Activated naive CD4-positive, alpha-beta T cell treated with Interleukin-2 at 50 U/mL for 16 hours (primary cell): ENCODE measurements around the gene HMX2.

Experiments
- DNase-seq: peaks from one replicate; pipeline ENCODE4 v3.0.0-alpha.2; 2020

Gene HMX2

GRCh38 chr10:123139521-123140163 is 8.3 kb upstream of the HMX2 start:
- DNase-seq = no peak

- DNase-seq = no peak
Measured at GRCh38 chr10:123140164-123140982, 7.6 kb upstream of the HMX2 start.

DNA sequence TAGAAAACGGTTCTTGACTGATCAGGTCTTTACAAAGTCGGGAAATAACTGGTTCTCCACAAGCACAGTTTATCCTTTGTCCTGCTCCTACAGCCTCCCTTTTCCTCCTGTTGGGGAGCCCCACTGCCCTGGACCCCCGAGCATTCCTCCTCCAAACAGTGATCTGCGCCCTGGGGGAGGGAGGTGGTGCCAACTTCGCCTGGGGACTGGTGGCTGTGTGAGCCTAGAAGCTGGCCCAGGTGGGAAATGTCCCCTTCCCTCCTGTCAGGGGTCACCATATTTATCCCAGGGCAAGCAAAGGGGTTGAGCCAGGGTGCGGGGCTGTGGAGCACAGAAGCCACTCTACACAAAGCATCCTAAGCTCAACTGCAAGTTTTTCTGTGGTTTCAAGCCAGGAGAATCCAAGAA is 6.9 kb upstream of the HMX2 start:
- no peak for DNase-seq

DNA sequence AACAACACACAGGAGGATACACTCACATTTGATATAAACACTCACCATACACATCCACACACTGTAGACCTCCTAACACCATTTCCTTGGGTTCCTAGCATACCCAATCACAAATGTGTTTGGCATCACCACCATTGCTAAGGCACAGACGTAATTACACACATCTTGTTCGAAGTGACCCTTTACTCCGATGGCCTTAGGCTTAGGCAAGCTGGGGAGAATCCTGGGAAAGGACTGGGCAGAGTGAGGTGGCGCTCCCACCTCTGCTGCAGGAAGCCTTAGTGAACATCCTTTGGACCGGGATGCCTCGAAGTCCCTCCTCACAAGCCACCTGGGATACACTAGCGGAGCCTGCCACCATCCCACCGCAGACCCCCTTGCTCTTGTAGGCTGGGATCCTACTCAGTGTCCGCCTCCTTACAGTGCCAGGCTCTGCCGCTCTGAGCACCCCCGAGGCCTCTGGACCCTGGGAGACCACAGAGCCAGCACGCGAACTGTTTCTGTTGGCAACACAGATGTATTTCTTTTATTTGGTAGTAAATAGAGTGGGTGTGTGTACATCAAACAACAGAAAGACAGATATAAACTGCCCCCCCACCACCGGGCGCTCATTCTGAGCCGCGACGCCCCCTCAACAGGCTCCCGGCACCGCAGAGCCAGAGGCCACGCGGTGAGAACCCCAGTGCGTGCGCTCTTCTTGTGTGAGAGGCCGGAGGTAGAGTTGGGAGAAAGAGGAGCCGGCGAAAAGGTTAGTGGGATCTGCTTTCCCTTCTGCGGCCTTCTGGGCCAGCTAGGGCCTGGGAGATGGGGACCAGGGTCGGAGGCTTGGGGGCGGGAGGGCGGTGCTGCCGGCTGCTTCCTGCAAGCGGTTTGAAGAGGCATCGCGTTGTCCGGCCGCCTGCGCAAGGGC is 5.9 kb upstream of the HMX2 start:
- no peak for DNase-seq

DNA sequence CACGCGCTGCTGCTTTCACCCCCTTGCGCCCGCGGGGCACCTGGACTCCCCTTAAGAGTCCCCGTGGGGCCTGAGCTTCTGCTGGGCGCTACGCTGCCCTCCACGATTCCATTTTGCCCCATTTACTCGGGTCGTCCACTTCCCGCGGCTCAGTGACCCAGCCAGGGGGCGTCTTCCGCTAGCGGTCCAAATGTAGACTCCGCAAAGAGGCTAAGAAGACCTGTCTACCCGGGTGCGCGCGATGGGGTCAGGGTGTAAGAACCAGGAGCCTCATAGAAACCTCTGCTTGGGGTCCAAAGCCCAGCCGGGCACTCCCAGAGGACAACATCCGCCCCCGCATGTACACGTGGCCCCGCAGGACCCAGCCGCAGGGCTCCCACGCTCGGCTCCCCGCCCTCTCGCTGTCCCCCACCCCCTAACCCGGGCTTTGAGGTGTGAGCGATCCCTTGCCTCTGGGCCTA is 5.2 kb upstream of the HMX2 start:
- no peak for DNase-seq

GRCh38 chr10:123143162-123143824 is 4.6 kb upstream of the HMX2 start:
- no peak for DNase-seq

DNA sequence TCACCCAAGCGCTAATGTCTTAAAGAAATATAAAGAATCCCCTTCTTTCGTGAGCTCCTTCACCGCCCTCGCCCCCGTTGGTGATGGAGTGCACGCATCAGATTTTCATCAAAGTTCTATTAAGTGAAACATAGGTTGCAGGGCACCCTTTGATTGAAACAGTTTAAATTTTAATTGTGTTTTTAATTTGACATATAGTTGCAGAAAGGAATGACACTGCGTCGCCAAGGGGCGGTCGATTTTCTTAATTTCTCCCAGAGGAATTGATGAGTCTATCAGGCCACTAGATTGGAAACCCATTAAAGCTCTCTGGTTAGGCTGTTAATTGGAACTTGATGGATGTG is 4.1 kb upstream of the HMX2 start:
- DNase-seq = no peak

DNA sequence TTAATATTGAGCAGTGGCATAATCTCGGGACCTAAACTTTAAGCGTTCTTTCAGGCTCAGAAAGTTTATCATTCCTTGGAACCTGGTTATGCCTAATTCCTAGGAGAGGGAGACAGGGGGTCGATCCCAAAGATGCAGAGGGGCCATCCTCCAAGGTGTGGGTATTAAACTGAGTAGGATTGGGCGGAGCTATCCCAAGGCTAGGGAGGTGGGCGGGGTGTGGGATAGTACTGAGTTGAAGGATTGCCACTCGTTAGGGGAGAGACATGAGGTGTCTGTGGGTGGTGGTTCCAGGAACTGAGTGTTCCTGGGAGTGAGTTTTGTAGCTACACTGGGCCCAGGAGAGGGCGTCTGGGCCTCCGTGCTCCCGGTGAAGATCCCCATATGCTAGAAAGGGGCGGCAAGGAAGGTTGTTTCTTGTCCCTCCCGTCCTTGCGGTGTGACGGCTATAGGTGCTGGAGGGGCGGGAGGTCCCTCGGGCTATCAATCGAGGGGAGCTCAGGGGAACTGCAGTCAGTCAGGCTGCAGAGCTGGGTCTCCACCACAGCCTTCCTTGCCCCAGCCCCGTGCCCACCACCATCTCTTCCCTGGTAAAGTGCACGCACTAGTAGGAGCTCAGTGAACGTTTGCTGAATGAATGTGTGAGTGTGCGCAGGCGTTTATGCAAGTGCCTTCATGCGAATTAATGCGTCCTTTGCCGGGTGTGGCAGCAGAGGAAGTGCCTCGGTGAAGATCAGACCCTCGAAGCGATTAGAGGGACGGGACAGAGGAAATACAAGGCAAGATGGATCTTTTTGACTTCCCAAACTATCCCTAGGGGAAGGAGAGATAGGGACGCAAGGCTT is 3.0 kb upstream of the HMX2 start:
- DNase-seq = peak; percentile 8

GRCh38 chr10:123145542-123146012 is 2.4 kb upstream of the HMX2 start:
- no peak for DNase-seq

DNA sequence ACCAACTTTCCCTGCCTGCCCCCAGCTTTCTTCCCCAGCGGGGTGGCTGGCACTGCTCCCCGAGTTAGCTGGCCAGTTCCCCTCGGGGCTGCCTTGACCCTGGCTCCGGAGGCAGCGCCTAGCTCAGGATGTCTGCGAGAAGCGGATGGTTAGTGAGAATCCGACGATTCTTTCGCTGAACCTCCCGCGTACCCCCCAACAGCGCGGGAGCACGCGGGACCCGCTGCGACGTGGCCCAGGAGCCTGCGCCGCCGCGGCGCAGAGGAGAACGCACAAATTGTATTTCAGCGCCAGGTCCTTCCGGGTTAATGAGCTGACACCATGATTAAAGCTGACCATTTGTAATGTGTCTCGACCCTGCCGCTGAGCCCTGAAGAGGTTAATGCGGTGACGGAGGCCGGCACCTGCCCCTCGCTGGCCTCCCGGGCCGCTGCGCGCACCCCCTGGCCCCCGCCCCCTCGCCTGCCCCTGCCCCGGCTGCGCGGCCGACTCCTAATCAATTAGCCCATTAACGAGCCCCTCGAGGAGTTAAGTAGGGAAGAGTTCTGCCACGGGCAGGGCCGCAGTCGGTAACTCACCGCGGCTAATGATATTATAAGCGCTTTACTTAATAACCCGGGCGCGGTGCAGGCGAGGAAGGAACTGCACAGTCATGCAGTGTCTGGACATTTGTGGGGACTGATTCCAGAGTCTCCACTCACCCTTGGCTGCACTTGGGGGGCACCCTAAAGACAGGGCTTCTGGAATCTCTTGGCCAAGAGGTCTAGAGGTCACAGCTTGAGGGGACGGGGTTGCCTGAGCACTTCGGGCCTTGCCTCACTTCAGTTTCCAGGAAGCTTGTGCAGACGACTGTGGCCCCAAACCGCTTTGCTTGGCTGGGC is 1.7 kb upstream of the HMX2 start:
- no peak for DNase-seq

- no peak for DNase-seq
Measured at GRCh38 chr10:123146894-123147634, 872 bp upstream of the HMX2 start.

GRCh38 chr10:123148414-123149161 is 652 bp downstream of the HMX2 start:
- no peak for DNase-seq

GRCh38 chr10:123149162-123149567 is 1.2 kb downstream of the HMX2 start:
- no peak for DNase-seq

DNA sequence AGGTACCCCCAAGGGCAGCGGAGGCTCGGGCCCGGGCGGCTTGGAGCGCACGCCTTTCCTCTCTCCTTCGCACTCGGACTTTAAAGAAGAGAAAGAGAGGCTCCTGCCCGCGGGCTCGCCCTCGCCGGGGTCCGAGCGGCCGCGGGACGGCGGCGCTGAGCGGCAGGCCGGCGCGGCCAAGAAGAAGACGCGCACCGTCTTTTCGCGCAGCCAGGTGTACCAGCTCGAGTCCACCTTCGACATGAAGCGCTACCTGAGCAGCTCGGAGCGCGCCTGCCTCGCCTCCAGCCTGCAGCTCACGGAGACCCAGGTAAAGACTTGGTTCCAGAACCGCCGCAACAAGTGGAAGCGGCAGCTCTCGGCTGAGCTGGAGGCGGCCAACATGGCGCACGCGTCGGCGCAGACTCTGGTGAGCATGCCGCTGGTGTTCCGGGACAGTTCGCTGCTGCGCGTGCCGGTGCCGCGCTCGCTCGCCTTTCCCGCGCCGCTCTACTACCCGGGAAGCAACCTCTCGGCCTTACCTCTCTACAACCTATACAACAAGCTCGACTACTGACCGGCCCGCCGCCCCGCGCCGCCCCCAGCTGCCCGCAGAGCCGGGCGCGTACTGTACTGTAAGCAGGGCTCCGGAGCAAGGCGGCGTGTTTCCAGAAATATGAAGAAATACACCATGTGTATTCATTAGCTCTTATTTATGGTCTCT is 1.8 kb downstream of the HMX2 start:
- DNase-seq = peak; percentile 56

DNA sequence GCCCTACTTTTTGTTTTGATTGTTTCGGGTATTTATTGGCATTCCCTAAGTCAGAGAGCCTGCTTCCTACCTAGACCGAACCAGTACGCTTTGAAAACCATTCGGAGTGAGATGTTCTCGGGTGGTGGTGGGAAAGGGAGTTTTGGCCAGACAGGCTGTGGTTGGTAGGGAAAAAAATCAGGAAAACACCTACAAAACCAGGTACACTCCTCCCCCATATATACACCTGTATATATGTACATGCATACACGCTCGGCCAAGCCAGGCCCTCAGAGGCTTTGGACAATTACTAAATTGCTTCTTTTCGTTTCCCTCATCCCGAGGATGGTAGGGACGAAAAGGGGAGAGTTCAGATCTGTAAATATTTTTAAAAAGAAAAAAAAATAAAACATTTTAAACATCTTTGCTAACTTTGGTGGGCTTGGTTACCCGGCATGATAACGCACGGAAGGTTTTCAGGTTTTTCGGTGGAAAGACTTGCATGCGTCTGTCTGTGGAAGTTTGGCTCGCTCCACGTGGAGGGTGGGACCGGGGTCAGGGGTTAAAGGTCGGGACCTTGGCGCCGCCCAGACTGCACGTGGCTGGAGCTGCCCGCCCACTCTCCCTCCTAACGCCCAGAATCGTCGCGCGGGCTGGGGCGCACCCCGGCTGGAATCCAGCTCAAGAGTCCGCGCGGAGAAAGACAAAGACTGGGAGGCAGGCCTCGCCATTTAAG is 2.5 kb downstream of the HMX2 start:
- DNase-seq = peak; percentile 23

DNA sequence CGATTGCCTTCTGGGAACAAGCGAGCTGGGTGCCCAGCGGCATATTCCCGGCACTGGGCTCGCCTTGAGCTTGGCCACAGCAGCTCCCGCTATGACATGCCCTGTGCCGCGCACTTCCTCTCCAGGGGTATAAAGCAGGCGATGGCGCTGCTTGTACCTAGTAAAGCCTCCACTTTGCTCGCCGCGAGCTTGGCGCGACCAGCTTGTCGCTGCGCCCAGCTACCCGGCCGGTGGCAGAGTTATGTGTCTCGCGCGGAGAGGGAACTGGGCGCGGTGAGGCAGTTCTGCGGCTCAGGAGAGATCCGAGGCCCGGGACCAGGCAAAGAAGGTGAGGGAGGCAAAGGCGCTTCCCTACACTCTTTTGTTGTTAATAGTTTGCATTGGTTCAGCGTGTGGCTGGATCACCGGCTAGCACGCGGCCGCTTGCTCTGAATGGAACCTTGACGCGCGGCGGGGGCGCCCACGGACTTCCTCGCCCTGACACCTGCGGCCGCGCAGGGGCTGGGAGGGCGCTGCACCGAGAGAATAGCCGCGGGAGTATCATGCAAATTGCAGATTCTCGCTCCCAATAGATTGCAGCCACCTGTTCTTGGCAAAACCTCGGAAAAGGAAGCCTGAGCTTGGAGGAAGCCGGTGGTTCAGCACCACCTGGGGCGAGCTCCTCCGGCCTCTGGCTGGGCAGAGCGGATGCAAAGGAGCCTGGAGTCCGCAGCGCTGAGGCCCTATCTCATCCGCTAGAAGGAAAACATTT is 3.2 kb downstream of the HMX2 start:
- peak; percentile 36 for DNase-seq

GRCh38 chr10:123151737-123152135 is 3.8 kb downstream of the HMX2 start:
- DNase-seq = no peak
